Measurements from ENCODE around the gene PLCG2. TPM values are rescaled to one million over a fixed set of nuclear protein-coding genes. Genes with fewer than 3 reads are reported as not detected.

The PLCG2 gene
- polyA plus RNA-seq, 3 donors: 19.5 to 47.4 (median 35.5) TPM

- Histone ChIP-seq H2AFZ (ENCODE audit: insufficient read depth, low read depth, low read length, poor library complexity, severe bottlenecking) (no peak overlapping the region), H3K4me3 (replicated peaks in 1 of 3; ENCODE audit: low read depth in 2 of 3, low read length in 3 of 3) (no peak overlapping the region), H3K9ac (ENCODE audit: insufficient read depth, low read length, poor library complexity, severe bottlenecking) (no peak overlapping the region), H4K20me1 (ENCODE audit: insufficient read depth, low read length) (no peaks in the 10 kb centered on the region), H3K4me1 (ENCODE audit: control insufficient read depth in 1 of 2, insufficient read depth in 2 of 2, low read length in 2 of 2) (no peaks in the 10 kb centered on the region), H3K27ac (ENCODE audit: low read depth in 1 of 2, low read length in 2 of 2) (no peak overlapping the region), H3K4me2 (replicated peaks; ENCODE audit: extremely low read depth, low read length, poor library complexity, severe bottlenecking) (no peak overlapping the region), H3K79me2 (ENCODE audit: insufficient read depth, low read length) (no peaks in the 10 kb centered on the region), H3K9me3 (replicated peaks in 1 of 2; ENCODE audit: control insufficient read depth in 1 of 2, insufficient read depth in 1 of 2, low read length in 2 of 2) (peaks cover 0 to 25% of the 10 kb centered on the region in 2 donors), H3K27me3 (ENCODE audit: control insufficient read depth in 2 of 2, insufficient read depth in 2 of 2, low read length in 2 of 2) (no peaks in the 10 kb centered on the region), H3K36me3 (replicated peaks in 1 of 2; ENCODE audit: control insufficient read depth in 1 of 2, insufficient read depth in 2 of 2, low read length in 2 of 2) (peaks cover 93 to 100% of the 10 kb centered on the region in 2 donors)
- no peak for TF ChIP-seq CTCF (IDR thresholded peaks at IDR 0.05)
- peaks cover 2% of the 10 kb centered on the region for H3K4me1 Mint-ChIP-seq
- WGBS (ENCODE audit: insufficient coverage): 100% methylated on average over 1 of the region's 1 CpG
- H3K9me3 Mint-ChIP-seq: peaks cover 4 to 15% (median 7%) of the 10 kb centered on the region in 7 donors
- peaks cover 92 to 96% of the 10 kb centered on the region in 2 donors for H3K36me3 Mint-ChIP-seq
- peaks cover 0 to 2% (median 0%) of the 10 kb centered on the region in 3 donors for H3K27me3 Mint-ChIP-seq (ENCODE audit: low read depth in 3 of 3)
- DNase-seq: no peak
- H3K4me3 Mint-ChIP-seq: no peak overlapping the region
- H3K27ac Mint-ChIP-seq: peak overlapping the region in 1 of 7 donors; percentile 33
- intact Hi-C loops (cut with micrococcal nuclease): loop anchor here in 1 of 2 donors (5.0 kb wide), 1 partner anchor 287 kb away; no protein-coding TSS in a partner anchor
Measured at GRCh38 chr16:81945665-81946064, 166.6 kb downstream of the PLCG2 start.

GRCh38 chr16:81946206-81946605 lies 167.1 kb downstream of the PLCG2 start:
- Histone ChIP-seq H3K4me3 (replicated peaks in 1 of 3; ENCODE audit: low read depth in 2 of 3, low read length in 3 of 3) (no peak overlapping the region), H3K79me2 (ENCODE audit: insufficient read depth, low read length) (no peaks in the 10 kb centered on the region), H3K27me3 (ENCODE audit: control insufficient read depth in 2 of 2, insufficient read depth in 2 of 2, low read length in 2 of 2) (no peaks in the 10 kb centered on the region), H4K20me1 (ENCODE audit: insufficient read depth, low read length) (no peaks in the 10 kb centered on the region), H3K9me3 (replicated peaks in 1 of 2; ENCODE audit: control insufficient read depth in 1 of 2, insufficient read depth in 1 of 2, low read length in 2 of 2) (peaks cover 5 to 30% of the 10 kb centered on the region in 2 donors), H3K36me3 (replicated peaks in 1 of 2; ENCODE audit: control insufficient read depth in 1 of 2, insufficient read depth in 2 of 2, low read length in 2 of 2) (peaks cover 91 to 100% of the 10 kb centered on the region in 2 donors), H3K4me2 (replicated peaks; ENCODE audit: extremely low read depth, low read length, poor library complexity, severe bottlenecking) (no peak overlapping the region), H3K9ac (ENCODE audit: insufficient read depth, low read length, poor library complexity, severe bottlenecking) (no peak overlapping the region), H3K27ac (ENCODE audit: low read depth in 1 of 2, low read length in 2 of 2) (no peak overlapping the region), H2AFZ (ENCODE audit: insufficient read depth, low read depth, low read length, poor library complexity, severe bottlenecking) (no peak overlapping the region), H3K4me1 (ENCODE audit: control insufficient read depth in 1 of 2, insufficient read depth in 2 of 2, low read length in 2 of 2) (no peaks in the 10 kb centered on the region)
- Mint-ChIP-seq H3K27ac (no peak overlapping the region), H3K36me3 (peaks cover 91 to 96% of the 10 kb centered on the region in 2 donors), H3K4me3 (no peak overlapping the region), H3K4me1 (no peaks in the 10 kb centered on the region), H3K27me3 (ENCODE audit: low read depth in 3 of 3) (peaks cover 0 to 2% (median 0%) of the 10 kb centered on the region in 3 donors), H3K9me3 (peaks cover 8 to 19% (median 12%) of the 10 kb centered on the region in 7 donors)
- DNase-seq: no peak
- intact Hi-C loops (cut with micrococcal nuclease): loop anchor here in 1 of 2 donors (5.0 kb wide), 1 partner anchor 286 kb away; no protein-coding TSS in a partner anchor
- no peak for TF ChIP-seq CTCF (IDR thresholded peaks at IDR 0.05)
- WGBS (ENCODE audit: insufficient coverage): 100% methylated on average over 2 of the region's 5 CpGs

Measured in CD14-positive monocyte (primary cell).